Epidermal melanocyte (primary cell): ENCODE results near the gene ACAA2.

Source experiments
- DNase-seq: peaks from one replicate; pipeline ENCODE4 v3.0.0; 2011; ENCODE audit warnings: low spot score; ENCODE audit not compliant: insufficient read length

The ACAA2 gene

GRCh38 chr18:49768051-49768391, 45.3 kb downstream of the ACAA2 start:
- DNase-seq = no peak

- no peak for DNase-seq
Measured at GRCh38 chr18:49767111-49768050, 46.0 kb downstream of the ACAA2 start.

- no peak for DNase-seq
Measured at GRCh38 chr18:49766646-49767045, 46.7 kb downstream of the ACAA2 start.

GRCh38 chr18:49764032-49764431, 49.3 kb downstream of the ACAA2 start:
- DNase-seq = no peak

GRCh38 chr18:49763590-49763989, 49.7 kb downstream of the ACAA2 start:
- DNase-seq = no peak

GRCh38 chr18:49762191-49763077, 50.9 kb downstream of the ACAA2 start:
- DNase-seq = no peak

- DNase-seq = no peak
Measured at GRCh38 chr18:49761771-49762170, 51.6 kb downstream of the ACAA2 start.

- no peak for DNase-seq
Measured at GRCh38 chr18:49758263-49758610, 55.1 kb downstream of the ACAA2 start.

GRCh38 chr18:49757513-49758262, 55.6 kb downstream of the ACAA2 start:
- DNase-seq = no peak

- DNase-seq = no peak
Measured at GRCh38 chr18:49756671-49757362, 56.5 kb downstream of the ACAA2 start.

GRCh38 chr18:49756135-49756534, 57.2 kb downstream of the ACAA2 start:
- DNase-seq = no peak

GRCh38 chr18:49755489-49755888, 57.8 kb downstream of the ACAA2 start:
- DNase-seq = no peak

GRCh38 chr18:49754866-49755265, 58.5 kb downstream of the ACAA2 start:
- DNase-seq = no peak

- no peak for DNase-seq
Measured at GRCh38 chr18:49753643-49754042, 59.7 kb downstream of the ACAA2 start.

- DNase-seq = no peak
Measured at GRCh38 chr18:49752095-49752457, 61.3 kb downstream of the ACAA2 start.

GRCh38 chr18:49751427-49752094, 61.8 kb downstream of the ACAA2 start:
- no peak for DNase-seq

GRCh38 chr18:49749563-49749962, 63.8 kb downstream of the ACAA2 start:
- DNase-seq = no peak

- no peak for DNase-seq
Measured at GRCh38 chr18:49747876-49748275, 65.5 kb downstream of the ACAA2 start.

- DNase-seq = no peak
Measured at GRCh38 chr18:49745045-49746014, 68.0 kb downstream of the ACAA2 start.
